ENCODE data around the gene CADPS.

Gene CADPS

GRCh38 chr3:62874711-62875557 is at the start of gene CADPS:
CADPS (minus strand) TSS chr3:62875416; CDS start chr3:62875029, 387 bp downstream.
- TF ChIP-seq CTCF (IDR thresholded peaks at IDR 0.05), result no peak
- Mint-ChIP-seq H3K9me3 (peaks cover 14% of the 10 kb centered on the region), H3K36me3 (ENCODE audit: low read depth) (no peaks in the 10 kb centered on the region), H3K27ac (no peak within 1 kb of the TSS), H3K4me3 (peak within 1 kb of the TSS; percentile 84), H3K27me3 (ENCODE audit: low read depth, poor library complexity) (peaks cover 41% of the 10 kb centered on the region), H3K4me1 (peaks cover 24% of the 10 kb centered on the region)
- DNase-seq, result peak; percentile 39

- TF ChIP-seq CTCF (IDR thresholded peaks at IDR 0.05), result no peak
- no peak overlapping the region for H3K27ac Mint-ChIP-seq
- no peak for DNase-seq
- H3K27me3 Mint-ChIP-seq (ENCODE audit: low read depth, poor library complexity), result no peaks in the 10 kb centered on the region
- no peaks in the 10 kb centered on the region for H3K9me3 Mint-ChIP-seq
- no peak overlapping the region for H3K4me3 Mint-ChIP-seq
- H3K4me1 Mint-ChIP-seq, result peaks cover 19% of the 10 kb centered on the region
- H3K36me3 Mint-ChIP-seq (ENCODE audit: low read depth), result no peaks in the 10 kb centered on the region
Measured at GRCh38 chr3:62923066-62923465, 47.9 kb upstream of the CADPS start.

GRCh38 chr3:62922326-62922725 is 47.1 kb upstream of the CADPS start:
- DNase-seq, result no peak
- H3K27me3 Mint-ChIP-seq (ENCODE audit: low read depth, poor library complexity), result no peaks in the 10 kb centered on the region
- no peaks in the 10 kb centered on the region for H3K36me3 Mint-ChIP-seq (ENCODE audit: low read depth)
- peaks cover 19% of the 10 kb centered on the region for H3K4me1 Mint-ChIP-seq
- H3K4me3 Mint-ChIP-seq, result no peak overlapping the region
- H3K27ac Mint-ChIP-seq, result no peak overlapping the region
- no peak for TF ChIP-seq CTCF (IDR thresholded peaks at IDR 0.05)
- H3K9me3 Mint-ChIP-seq, result no peaks in the 10 kb centered on the region

- Mint-ChIP-seq H3K27me3 (ENCODE audit: low read depth, poor library complexity) (peaks cover 4% of the 10 kb centered on the region), H3K4me3 (no peak overlapping the region), H3K9me3 (peaks cover 5% of the 10 kb centered on the region), H3K36me3 (ENCODE audit: low read depth) (no peaks in the 10 kb centered on the region), H3K27ac (no peak overlapping the region), H3K4me1 (peaks cover 19% of the 10 kb centered on the region)
- no peak for TF ChIP-seq CTCF (IDR thresholded peaks at IDR 0.05)
- no peak for DNase-seq
Measured at GRCh38 chr3:62920466-62920784, 45.2 kb upstream of the CADPS start.

- peaks cover 19% of the 10 kb centered on the region for H3K4me1 Mint-ChIP-seq
- peaks cover 8% of the 10 kb centered on the region for H3K9me3 Mint-ChIP-seq
- no peak for TF ChIP-seq CTCF (IDR thresholded peaks at IDR 0.05)
- H3K36me3 Mint-ChIP-seq (ENCODE audit: low read depth), result no peaks in the 10 kb centered on the region
- no peak overlapping the region for H3K27ac Mint-ChIP-seq
- no peak for DNase-seq
- H3K27me3 Mint-ChIP-seq (ENCODE audit: low read depth, poor library complexity), result peaks cover 4% of the 10 kb centered on the region
- no peak overlapping the region for H3K4me3 Mint-ChIP-seq
Measured at GRCh38 chr3:62919784-62920465, 44.7 kb upstream of the CADPS start.
